Stomach (tissue), 4 donors: ENCODE measurements around the gene PLCG1.

ENCODE experiments used
- CTCF ChIP-seq, 7 experiments: fragments of 450-650 bp in 4 of 7; fragments of 200-600 bp in 3 of 7; sonication (generic) in 3 of 7; IDR thresholded peaks; one replicate each; pipeline ENCODE4 v1.5.1; 2016 to 2019; ENCODE audit warnings: antibody characterized with exemption in 7 of 7, control low read depth in 2 of 7, mild to moderate bottlenecking in 1 of 7
- EP300 ChIP-seq: sonication (generic); formaldehyde crosslinking; IDR thresholded peaks from one replicate; pipeline ENCODE4 v1.6.1; 2017; ENCODE audit warnings: antibody characterized with exemption
- POLR2AphosphoS5 ChIP-seq, 3 donors: sonication (generic); formaldehyde crosslinking; IDR thresholded peaks; one replicate each; pipeline ENCODE4 v1.6.1; 2016; ENCODE audit warnings: antibody characterized with exemption in 3 of 3

- TF ChIP-seq CTCF (IDR thresholded peaks at IDR 0.05) (peak in 5 of 7 experiments; percentile 43 to 81 (median 63)), POLR2AphosphoS5 (IDR thresholded peaks at IDR 0.05) (peak in 1 of 3 donors; percentile 6), EP300 (no peak)
Observed at GRCh38 chr20:41135187-41135887, 2.0 kb upstream of the PLCG1 start.
